Astrocyte of the cerebellum (primary cell): ENCODE results near the gene CNTNAP2.

ENCODE experiments used
- DNase-seq: peaks from one replicate; pipeline ENCODE4 v3.0.0-alpha.2; 2011; ENCODE audit warnings: low read depth
- H3K4me3 ChIP-seq: 2 replicates; pipeline ENCODE4 v1.5.1; 2011; ENCODE audit warnings: mild to moderate bottlenecking, low read depth, low read length, moderate library complexity
- CTCF ChIP-seq: IDR thresholded peaks from 2 replicates; pipeline ENCODE4 v1.5.1; 2012; ENCODE audit warnings: low read length, low read depth, moderate library complexity, mild to moderate bottlenecking; ENCODE audit errors: missing control alignments
- in situ Hi-C: cut with HindIII; loops from 2 replicates; pipeline ENCODE4 v1.10.0; 2017; ENCODE audit warnings: low sequenced_read_pairs

Gene CNTNAP2

GRCh38 chr7:146296028-146296427 is 179.4 kb downstream of the CNTNAP2 start:
- in situ Hi-C loops: no loop called here
- H3K4me3 ChIP-seq: no peak overlapping the region
- no peak for DNase-seq
- no peak for TF ChIP-seq CTCF

GRCh38 chr7:146314962-146315361 is 198.4 kb downstream of the CNTNAP2 start:
- no peak for DNase-seq
- no peak for TF ChIP-seq CTCF
- in situ Hi-C loops: no loop called here
- no peak overlapping the region for H3K4me3 ChIP-seq

- H3K4me3 ChIP-seq: no peak overlapping the region
- in situ Hi-C loops: no loop called here
- DNase-seq: no peak
- TF ChIP-seq CTCF: no peak
Observed at GRCh38 chr7:146319629-146320028, 203.0 kb downstream of the CNTNAP2 start.

GRCh38 chr7:146321301-146321700 is 204.7 kb downstream of the CNTNAP2 start:
- TF ChIP-seq CTCF: no peak
- in situ Hi-C loops: no loop called here
- DNase-seq: no peak
- H3K4me3 ChIP-seq: no peak overlapping the region

GRCh38 chr7:146331369-146331768 is 214.8 kb downstream of the CNTNAP2 start:
- H3K4me3 ChIP-seq: no peak overlapping the region
- TF ChIP-seq CTCF: no peak
- no peak for DNase-seq
- in situ Hi-C loops: no loop called here

GRCh38 chr7:146345251-146345650 is 228.7 kb downstream of the CNTNAP2 start:
- in situ Hi-C loops: no loop called here
- no peak overlapping the region for H3K4me3 ChIP-seq
- TF ChIP-seq CTCF: no peak
- no peak for DNase-seq

- in situ Hi-C loops: no loop called here
- no peak for DNase-seq
- H3K4me3 ChIP-seq: no peak overlapping the region
- TF ChIP-seq CTCF: no peak
Observed at GRCh38 chr7:146346096-146346495, 229.5 kb downstream of the CNTNAP2 start.
